OCI-LY7 (cell line): ENCODE measurements around the gene DPF3. TPM values are rescaled to one million over a fixed set of nuclear protein-coding genes. Genes with fewer than 3 reads are reported as not detected.

Source experiments
- BruUV-seq: library from RNA; stranded (reverse); fragments of 400-500 nt; replicated peaks from 2 replicates; lab custom pipeline; 2021; lab: Mats Ljungman, UMichigan
- CTCF ChIA-PET: fragments of 300-600 bp; sonication (Branson Sonifier 250); formaldehyde crosslinking; loops from one replicate; lab custom pipeline; 2022; ENCODE audit warnings: antibody characterized with exemption; ENCODE audit not compliant: unreplicated experiment; lab: Charles Lee
- POLR2A ChIA-PET: fragments of 300-600 bp; sonication (Branson Sonifier 250); formaldehyde crosslinking; loops from one replicate; lab custom pipeline; 2022; ENCODE audit warnings: antibody characterized with exemption; lab: Charles Lee
- DNase-seq: peaks from one replicate; pipeline ENCODE4 v3.0.0-alpha.2; 2015; ENCODE audit warnings: low spot score
- H2AFZ ChIP-seq: fragments of 200-600 bp; sonication (generic), shearing (Covaris generic); 2 replicates; pipeline ENCODE4 v1.6.1; 2014; ENCODE audit warnings: mild to moderate bottlenecking, antibody characterized with exemption, low read length, moderate library complexity
- H3K27ac ChIP-seq: fragments of 200-600 bp; sonication (generic); 2 replicates; pipeline ENCODE4 v1.5.1; 2014; ENCODE audit warnings: mixed run types, low read depth, mild to moderate bottlenecking, moderate library complexity, low read length, inconsistent platforms; ENCODE audit not compliant: poor library complexity, severe bottlenecking
- H3K36me3 ChIP-seq: fragments of 200-600 bp; sonication (generic); 2 replicates; pipeline ENCODE4 v1.6.1; 2014; ENCODE audit warnings: mild to moderate bottlenecking, antibody characterized with exemption, low read length, moderate library complexity, mixed read lengths; ENCODE audit not compliant: insufficient read depth
- H3K4me1 ChIP-seq: fragments of 200-600 bp; sonication (generic); 2 replicates; pipeline ENCODE4 v1.5.1; 2014; ENCODE audit warnings: mild to moderate bottlenecking, low read length; ENCODE audit not compliant: insufficient read depth, poor library complexity, severe bottlenecking
- H3K4me2 ChIP-seq: fragments of 200-600 bp; sonication (generic); 2 replicates; pipeline ENCODE4 v1.6.1; 2014; ENCODE audit warnings: mild to moderate bottlenecking, low read length
- H3K4me3 ChIP-seq: fragments of 200-600 bp; sonication (generic); 2 replicates; pipeline ENCODE4 v1.5.1; 2014; ENCODE audit warnings: mild to moderate bottlenecking, low read depth, low read length; ENCODE audit not compliant: poor library complexity, severe bottlenecking
- H3K79me2 ChIP-seq: fragments of 200-600 bp; sonication (generic); 2 replicates; pipeline ENCODE4 v1.6.1; 2016; ENCODE audit warnings: low read depth, mild to moderate bottlenecking, low read length, moderate library complexity, mixed read lengths; ENCODE audit not compliant: insufficient read depth
- H3K9me2 ChIP-seq: fragments of 200-600 bp; sonication (generic); 2 replicates; pipeline ENCODE4 v1.6.1; 2016; ENCODE audit warnings: mild to moderate bottlenecking, low read length, mixed read lengths; ENCODE audit not compliant: insufficient read depth
- H3K9me3 ChIP-seq: fragments of 200-600 bp; sonication (generic); 2 replicates; pipeline ENCODE4 v1.6.1; 2014; ENCODE audit warnings: mild to moderate bottlenecking, mixed run types, low read length, mixed read lengths
- H4K20me1 ChIP-seq: fragments of 200-600 bp; sonication (generic); 2 replicates; pipeline ENCODE4 v1.6.1; 2014; ENCODE audit warnings: mild to moderate bottlenecking, antibody characterized with exemption, low read length, moderate library complexity, mixed read lengths; ENCODE audit not compliant: insufficient read depth
- EZH2phosphoT487 ChIP-seq: fragments of 200-600 bp; sonication (generic); IDR thresholded peaks from 2 replicates; pipeline ENCODE4 v1.6.1; 2018; ENCODE audit warnings: low read depth, borderline replicate concordance, mild to moderate bottlenecking, mixed run types, antibody characterized with exemption, low read length, moderate library complexity, mixed read lengths
- intact Hi-C: fragments of 100-400 bp; cut with micrococcal nuclease; formaldehyde crosslinking; loops from one replicate; pipeline ENCODE4 v1.10.0; 2022; ENCODE audit not compliant: unreplicated experiment
- total RNA-seq, 2 experiments: library from RNA; depleted of rRNA in 1 of 2; stranded (reverse); fragments of >200 nt in 1 of 2; shearing (Covaris generic) in 1 of 2; gene quantifications; 2 replicates each; pipeline ENCODE4 v1.2.3, GENCODE V29; 2014 to 2022
- TF ChIP-seq, protein P1 (sequence below): fragments of 200-600 bp; sonication (generic); conservative IDR thresholded peaks from 2 replicates; pipeline ENCODE4 v1.5.1; 2014; ENCODE audit warnings: mild to moderate bottlenecking, antibody characterized with exemption, low read length, moderate library complexity, mixed read lengths

The DPF3 gene
- total RNA-seq, 2 experiments from 2014 or later = 0.42 TPM; not detected in 1

DNA sequence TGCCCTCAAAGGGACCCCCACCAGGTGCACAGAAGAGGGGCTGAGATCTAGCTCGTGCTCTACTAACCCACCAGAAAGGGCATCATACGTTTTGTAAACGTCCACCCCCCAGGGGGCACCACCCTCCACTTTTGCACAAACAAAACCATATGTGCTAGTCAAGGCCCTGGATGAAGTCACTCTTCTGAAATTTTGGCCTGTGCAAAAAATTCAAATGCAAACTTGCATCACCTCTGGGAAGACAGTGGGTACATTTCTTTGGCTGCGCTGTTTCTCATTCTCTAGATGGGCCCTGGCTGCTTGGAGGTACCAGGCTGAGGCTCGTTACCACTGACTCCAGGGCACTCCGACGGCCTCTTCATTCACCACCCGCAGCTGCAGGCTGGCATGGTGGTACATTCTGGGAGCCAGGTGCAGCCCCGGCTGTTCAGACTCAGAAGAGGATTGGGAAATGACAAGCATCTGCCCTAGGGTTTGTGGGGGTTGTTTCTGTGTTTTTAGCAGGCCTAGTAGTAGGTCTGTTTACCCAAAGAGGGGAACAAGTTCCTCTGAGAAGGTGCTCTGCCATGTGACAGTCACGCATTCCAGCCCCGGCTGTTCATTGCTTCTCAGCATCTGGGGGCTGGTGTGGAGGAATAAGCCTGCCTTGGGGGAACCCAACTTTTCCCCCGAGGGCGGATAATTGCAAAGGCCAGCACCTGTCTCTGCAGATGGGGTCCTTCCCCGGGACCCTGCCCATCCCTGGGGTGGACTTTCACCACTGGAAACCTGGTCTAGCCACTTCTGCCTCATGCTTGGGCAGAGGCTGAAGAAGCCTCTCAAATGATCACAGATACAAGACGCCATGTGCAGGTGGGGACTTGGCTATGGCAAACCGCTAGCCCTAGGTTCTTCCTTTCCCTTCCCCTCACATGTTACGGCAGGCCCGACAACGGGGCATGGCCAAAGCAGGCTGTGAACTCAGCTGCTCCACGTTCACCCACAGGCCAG lies 147.6 kb downstream of the DPF3 start:
- Histone ChIP-seq H4K20me1 (no peaks in the 10 kb centered on the region), H3K4me3 (no peak overlapping the region), H3K9me3 (no peaks in the 10 kb centered on the region), H3K9me2 (no peaks in the 10 kb centered on the region), H2AFZ (no peak overlapping the region), H3K27ac (no peak overlapping the region), H3K36me3 (no peaks in the 10 kb centered on the region), H3K79me2 (no peaks in the 10 kb centered on the region), H3K4me1 (no peaks in the 10 kb centered on the region), H3K4me2 (no peak overlapping the region)
- BruUV-seq = no TSS peak
- intact Hi-C loops = no loop called here
- ChIA-PET POLR2A (no interaction called here), CTCF (no interaction called here)
- no peak for TF ChIP-seq EZH2phosphoT487
- TF ChIP-seq, protein P1, sequence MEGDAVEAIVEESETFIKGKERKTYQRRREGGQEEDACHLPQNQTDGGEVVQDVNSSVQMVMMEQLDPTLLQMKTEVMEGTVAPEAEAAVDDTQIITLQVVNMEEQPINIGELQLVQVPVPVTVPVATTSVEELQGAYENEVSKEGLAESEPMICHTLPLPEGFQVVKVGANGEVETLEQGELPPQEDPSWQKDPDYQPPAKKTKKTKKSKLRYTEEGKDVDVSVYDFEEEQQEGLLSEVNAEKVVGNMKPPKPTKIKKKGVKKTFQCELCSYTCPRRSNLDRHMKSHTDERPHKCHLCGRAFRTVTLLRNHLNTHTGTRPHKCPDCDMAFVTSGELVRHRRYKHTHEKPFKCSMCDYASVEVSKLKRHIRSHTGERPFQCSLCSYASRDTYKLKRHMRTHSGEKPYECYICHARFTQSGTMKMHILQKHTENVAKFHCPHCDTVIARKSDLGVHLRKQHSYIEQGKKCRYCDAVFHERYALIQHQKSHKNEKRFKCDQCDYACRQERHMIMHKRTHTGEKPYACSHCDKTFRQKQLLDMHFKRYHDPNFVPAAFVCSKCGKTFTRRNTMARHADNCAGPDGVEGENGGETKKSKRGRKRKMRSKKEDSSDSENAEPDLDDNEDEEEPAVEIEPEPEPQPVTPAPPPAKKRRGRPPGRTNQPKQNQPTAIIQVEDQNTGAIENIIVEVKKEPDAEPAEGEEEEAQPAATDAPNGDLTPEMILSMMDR = no peak
- DNase-seq = no peak

DNA sequence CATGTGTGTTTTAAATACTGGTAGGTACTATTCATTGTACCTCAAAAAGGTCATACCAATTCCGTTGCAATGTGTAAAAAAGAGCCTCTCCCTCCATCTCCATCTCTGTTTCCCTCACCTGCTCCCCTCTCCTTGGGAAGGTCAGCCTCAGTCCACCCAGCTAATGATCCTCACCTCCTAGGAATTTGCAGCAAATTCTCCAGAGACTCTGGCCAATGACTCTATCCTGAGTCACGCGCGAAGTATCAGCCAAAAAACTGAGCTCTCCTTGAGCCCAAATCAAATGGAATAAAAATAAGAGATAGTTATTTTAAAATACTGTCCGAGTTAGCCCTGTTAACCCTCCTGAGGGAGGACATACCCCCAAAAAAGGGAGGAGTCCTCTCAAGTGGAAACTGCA lies 148.4 kb downstream of the DPF3 start:
- H3K27ac ChIP-seq = no peak overlapping the region
- intact Hi-C loops = no loop called here
- ChIA-PET CTCF (no interaction called here), POLR2A (no interaction called here)
- no TSS peak for BruUV-seq
- H3K4me3 ChIP-seq = no peak overlapping the region
- no peaks in the 10 kb centered on the region for H4K20me1 ChIP-seq
- TF ChIP-seq EZH2phosphoT487 = no peak
- TF ChIP-seq, protein P1 = no peak
- no peak overlapping the region for H2AFZ ChIP-seq
- no peaks in the 10 kb centered on the region for H3K9me2 ChIP-seq
- no peak overlapping the region for H3K4me2 ChIP-seq
- H3K4me1 ChIP-seq = no peaks in the 10 kb centered on the region
- no peaks in the 10 kb centered on the region for H3K79me2 ChIP-seq
- no peaks in the 10 kb centered on the region for H3K9me3 ChIP-seq
- H3K36me3 ChIP-seq = no peaks in the 10 kb centered on the region
- DNase-seq = no peak
